ENCODE data around the gene PCA3.

The PCA3 gene

DNA sequence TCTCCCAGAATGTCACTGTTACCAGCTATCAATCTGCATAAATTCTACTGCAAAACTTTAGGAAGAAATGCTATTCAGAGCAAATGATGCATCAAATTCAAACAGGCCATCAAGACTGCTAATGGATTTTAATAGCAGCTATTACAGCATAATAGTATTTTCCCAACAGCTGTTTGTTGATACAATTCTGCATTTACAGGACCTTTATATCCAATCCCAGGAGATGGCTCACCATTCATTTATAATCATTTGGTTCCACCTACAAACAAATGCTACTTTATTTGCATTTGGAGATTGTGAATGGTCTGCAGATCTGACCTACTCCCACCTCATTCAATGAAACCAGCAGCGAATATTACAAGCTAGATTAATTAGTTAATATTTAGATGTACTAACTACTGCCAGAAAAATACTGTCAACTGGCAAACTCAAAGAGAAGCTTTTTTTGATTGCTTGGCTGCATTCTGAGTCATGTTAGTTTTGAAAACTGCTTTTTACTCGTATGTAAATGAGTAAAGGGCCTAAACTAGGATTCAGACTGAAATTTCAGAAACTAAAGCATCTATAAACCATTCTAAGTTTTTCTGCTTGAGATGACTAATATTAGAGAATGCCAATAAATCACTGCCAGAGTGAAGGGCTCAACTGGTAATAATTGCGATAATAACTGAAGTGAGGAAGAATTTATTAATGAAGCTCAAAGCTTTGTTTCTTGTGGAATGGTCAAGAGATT lies 7.1 kb upstream of the PCA3 start:
- DNase-seq (ENCODE audit: low spot score) = no peak

- no peak for DNase-seq (ENCODE audit: low spot score)
Measured at GRCh38 chr9:76758476-76758875, 5.8 kb upstream of the PCA3 start.

GRCh38 chr9:76759732-76760131 lies 4.5 kb upstream of the PCA3 start:
- no peak for DNase-seq (ENCODE audit: low spot score)

GRCh38 chr9:76761448-76761847 lies 2.8 kb upstream of the PCA3 start:
- DNase-seq (ENCODE audit: low spot score) = no peak

GRCh38 chr9:76766126-76766525 lies 1.9 kb downstream of the PCA3 start:
- DNase-seq (ENCODE audit: low spot score) = no peak

DNA sequence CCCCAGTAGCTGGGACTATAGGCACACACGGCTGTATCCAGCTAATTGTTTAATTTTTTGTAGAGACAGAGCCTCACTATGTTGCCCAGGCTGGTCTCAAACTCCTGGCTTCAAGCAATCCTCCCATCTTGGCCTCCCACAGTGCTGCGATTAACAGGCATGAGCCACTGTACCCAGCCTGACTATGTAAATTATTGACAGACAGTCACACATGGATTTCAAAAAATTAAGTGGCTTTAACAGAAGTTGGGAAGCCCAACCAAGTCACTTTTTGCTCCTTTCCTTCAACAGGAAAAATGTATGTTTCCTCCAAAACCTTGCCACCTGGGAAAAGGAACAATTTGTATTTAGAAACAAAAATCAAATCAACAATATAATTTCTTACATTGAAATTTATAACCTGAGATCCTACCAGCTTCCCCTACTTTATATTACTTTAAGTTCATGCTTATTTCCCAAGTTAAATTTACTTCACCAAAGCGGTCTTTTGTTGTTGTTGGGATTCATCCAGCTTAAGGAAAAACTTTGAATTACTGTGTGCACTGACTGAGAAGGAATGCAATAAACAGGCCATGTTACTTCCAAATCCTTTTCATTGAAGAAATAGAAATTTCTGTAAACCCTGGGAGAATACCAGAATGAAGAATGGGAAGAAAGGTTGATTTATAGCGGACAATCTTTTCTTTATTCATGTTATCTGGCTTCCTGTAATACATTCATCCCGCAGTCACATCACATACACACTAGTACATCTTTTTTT lies 8.6 kb downstream of the PCA3 start:
- DNase-seq (ENCODE audit: low spot score) = no peak

DNA sequence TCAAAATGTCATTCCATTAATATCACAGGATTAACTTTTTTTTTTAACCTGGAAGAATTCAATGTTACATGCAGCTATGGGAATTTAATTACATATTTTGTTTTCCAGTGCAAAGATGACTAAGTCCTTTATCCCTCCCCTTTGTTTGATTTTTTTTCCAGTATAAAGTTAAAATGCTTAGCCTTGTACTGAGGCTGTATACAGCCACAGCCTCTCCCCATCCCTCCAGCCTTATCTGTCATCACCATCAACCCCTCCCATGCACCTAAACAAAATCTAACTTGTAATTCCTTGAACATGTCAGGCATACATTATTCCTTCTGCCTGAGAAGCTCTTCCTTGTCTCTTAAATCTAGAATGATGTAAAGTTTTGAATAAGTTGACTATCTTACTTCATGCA lies 20.6 kb downstream of the PCA3 start:
- DNase-seq (ENCODE audit: low spot score) = no peak

DNA sequence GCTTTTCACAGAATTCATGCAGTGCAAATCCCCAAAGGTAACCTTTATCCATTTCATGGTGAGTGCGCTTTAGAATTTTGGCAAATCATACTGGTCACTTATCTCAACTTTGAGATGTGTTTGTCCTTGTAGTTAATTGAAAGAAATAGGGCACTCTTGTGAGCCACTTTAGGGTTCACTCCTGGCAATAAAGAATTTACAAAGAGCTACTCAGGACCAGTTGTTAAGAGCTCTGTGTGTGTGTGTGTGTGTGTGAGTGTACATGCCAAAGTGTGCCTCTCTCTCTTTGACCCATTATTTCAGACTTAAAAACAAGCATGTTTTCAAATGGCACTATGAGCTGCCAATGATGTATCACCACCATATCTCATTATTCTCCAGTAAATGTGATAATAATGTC lies 21.3 kb downstream of the PCA3 start:
- DNase-seq (ENCODE audit: low spot score) = no peak

- no peak for DNase-seq (ENCODE audit: low spot score)
Measured at GRCh38 chr9:76787677-76788076, 23.4 kb downstream of the PCA3 start.

DNA sequence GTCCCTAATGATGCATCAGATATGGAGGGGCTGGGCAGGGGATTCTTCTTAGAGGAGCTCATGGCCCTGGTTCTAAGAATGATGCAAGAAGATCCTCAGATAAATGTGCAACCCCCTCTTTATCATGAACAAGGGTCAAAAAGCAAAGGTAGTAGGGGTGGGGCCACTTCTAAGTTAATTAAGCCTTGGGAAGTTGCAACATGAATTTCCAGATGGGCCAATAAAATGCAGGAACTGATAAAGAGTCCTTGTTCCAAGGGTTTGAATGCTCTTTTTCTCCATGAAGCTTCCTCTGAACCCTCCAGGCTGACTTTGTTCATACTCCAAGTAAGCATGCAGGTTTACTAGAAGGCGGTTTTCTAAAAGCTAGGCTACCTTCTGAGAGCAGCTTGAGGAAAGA lies 25.6 kb downstream of the PCA3 start:
- DNase-seq (ENCODE audit: low spot score) = no peak

- no peak for DNase-seq (ENCODE audit: low spot score)
Measured at GRCh38 chr9:76793784-76794431, 29.7 kb downstream of the PCA3 start.

DNA sequence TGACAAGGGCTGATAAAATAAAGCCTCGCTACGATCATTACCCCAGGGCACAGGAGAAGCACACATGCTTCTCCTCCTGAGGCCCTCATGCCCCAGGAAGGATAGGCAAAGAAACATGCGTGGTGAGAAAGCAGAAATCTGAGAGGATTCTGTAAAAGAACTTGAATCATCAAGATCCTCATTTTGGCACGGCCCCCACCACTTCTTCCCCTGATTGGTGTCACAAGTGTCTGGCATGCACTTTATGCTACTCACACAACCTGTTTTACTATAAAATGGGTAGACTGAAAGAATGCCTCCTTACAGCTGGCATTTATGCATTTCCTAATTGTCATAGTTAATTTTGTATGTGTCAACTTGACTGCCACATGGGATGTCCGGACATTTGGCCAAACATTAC lies 32.1 kb downstream of the PCA3 start:
- no peak for DNase-seq (ENCODE audit: low spot score)

DNA sequence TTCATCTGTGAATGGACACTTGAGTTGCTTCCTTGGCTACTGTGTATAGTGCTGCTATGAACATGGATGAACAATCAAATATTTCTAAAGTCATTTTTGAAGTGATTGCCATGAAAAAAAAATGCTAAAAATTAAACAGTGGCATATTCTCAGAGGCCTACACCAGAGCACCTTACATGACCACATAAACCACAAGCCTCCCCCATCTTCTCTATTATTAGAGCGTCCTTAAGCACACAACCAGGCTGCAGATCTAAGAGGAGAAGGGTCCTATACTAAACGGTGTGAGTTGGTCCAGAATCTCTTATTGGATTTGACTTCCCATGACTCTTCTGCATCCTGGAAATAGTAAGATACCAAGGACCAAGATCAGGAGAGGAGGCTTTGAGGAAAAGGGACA lies 34.3 kb downstream of the PCA3 start:
- no peak for DNase-seq (ENCODE audit: low spot score)

GRCh38 chr9:76799473-76799872 lies 35.2 kb downstream of the PCA3 start:
- DNase-seq (ENCODE audit: low spot score) = no peak

- DNase-seq (ENCODE audit: low spot score) = no peak
Measured at GRCh38 chr9:76800901-76801300, 36.7 kb downstream of the PCA3 start.

DNA sequence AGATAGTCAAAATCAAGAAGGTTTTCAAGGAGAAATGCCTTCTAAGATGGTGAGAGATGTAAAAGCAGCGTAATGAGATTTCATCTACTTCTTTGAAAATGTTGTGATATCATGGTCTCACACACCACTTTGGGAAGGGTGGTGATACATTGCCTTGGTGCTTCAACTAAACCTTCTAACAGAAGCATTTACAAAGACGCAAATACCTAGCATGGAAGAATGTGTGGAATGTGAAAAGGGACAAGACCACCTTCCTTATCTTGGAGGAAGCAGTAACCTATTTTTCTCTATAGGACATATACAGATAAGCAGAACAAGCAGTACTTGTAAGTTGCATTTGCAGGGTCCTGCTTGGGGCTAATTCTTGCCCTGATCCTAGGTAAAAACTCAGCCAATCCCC lies 38.8 kb downstream of the PCA3 start:
- no peak for DNase-seq (ENCODE audit: low spot score)

DNA sequence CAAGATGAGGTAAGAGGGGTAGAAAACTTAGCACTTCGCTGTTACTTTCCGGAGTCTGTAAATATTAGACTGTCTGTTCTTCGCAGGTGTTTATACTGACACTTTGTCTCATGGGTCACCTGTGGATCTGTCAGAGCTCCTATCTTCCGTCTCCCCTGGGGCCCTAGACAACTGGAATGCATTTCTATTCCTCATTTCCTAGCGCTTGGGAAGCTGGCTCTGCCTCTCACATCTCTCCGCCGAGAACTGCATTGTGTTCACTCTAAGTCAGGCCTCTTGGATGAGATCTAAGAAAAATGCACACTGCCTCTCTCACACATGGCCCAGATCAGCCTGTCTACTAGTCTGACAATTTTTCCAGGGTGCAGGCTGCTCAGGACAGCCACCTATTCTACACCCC lies 39.5 kb downstream of the PCA3 start:
- no peak for DNase-seq (ENCODE audit: low spot score)

DNA sequence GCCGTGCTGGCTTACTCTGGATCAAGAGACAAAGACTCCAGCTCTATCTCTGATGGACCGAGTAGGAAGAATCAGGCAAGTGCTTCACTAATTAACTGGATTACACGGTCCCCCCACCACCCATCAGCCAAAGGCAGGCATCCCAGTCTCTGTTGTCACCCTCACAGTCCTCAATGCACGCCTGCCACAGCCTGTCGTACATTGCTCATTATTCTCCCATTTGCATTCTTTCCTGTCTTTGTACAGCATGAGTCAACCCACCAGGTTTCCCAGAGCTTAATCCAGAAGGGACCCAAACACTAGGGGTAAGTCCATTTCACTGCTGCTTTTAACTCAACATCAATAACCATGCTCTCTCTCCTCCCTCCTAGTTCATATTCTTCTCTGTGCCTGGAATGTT lies 44.4 kb downstream of the PCA3 start:
- DNase-seq (ENCODE audit: low spot score) = no peak

- no peak for DNase-seq (ENCODE audit: low spot score)
Measured at GRCh38 chr9:76810377-76810957, 46.2 kb downstream of the PCA3 start.

- no peak for DNase-seq (ENCODE audit: low spot score)
Measured at GRCh38 chr9:76812591-76812990, 48.4 kb downstream of the PCA3 start.

DNA sequence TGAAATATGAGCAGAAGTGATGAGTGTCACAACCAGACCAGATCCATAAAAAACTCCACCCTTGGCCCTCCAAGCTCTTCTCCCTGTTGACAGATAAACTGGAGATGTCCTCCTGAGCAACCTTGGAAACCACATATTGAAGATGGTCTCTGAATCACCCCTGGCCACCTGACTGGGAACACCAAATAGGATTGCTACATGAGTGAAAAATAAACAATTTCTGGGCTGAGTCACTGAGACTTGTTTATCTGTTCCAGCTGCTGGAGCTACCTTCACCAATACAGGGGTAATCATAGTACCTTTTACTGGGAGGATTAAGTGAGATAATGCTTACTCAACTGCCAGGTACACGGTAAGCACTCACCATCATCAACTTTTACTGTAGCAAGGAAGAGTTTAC lies 53.3 kb downstream of the PCA3 start:
- no peak for DNase-seq (ENCODE audit: low spot score)

GRCh38 chr9:76818271-76818670 lies 54.0 kb downstream of the PCA3 start:
- no peak for DNase-seq (ENCODE audit: low spot score)

DNA sequence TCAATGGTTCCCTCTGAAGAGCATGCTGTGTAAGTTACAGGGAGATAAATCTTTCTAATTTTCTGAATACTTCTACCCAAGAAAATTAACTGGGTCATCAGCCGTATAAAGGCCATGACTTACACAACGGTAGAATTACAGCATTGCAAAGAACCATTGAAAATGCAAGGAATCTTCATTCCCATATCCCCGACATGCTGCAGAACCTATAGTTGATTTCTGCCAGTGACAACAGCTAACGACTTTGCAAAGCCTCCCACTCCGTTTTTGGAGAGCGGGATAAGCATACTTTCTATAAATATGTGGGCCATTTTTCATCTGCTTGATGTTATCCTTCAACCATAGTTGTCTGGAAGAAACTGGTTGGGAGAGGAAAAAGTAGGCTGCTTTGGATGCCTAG lies 56.2 kb downstream of the PCA3 start:
- no peak for DNase-seq (ENCODE audit: low spot score)
